ENCODE measurements around the gene TPPP3.
A peak's percentile ranks its signal among the peaks of the same experiment; 100 is the strongest.

The TPPP3 gene

GRCh38 chr16:67430977-67431774 lies 37.9 kb upstream of the TPPP3 start, which contains the start of gene HSD11B2:
Gene HSD11B2, plus strand, starts transcription at chr16:67431121. Its CDS starts 128 bp downstream, at chr16:67431249.
- Histone ChIP-seq H3K14ac (ENCODE audit: low read length) (peak within 1 kb of the TSS; percentile 13), H3K79me2 (ENCODE audit: control insufficient read depth, insufficient read depth, low read length, poor library complexity) (no peaks in the 10 kb centered on the region), H3K4me2 (ENCODE audit: low read length) (peak within 1 kb of the TSS; percentile 81), H3K9me3 (ENCODE audit: insufficient read depth, low read depth, low read length) (peaks cover 4% of the 10 kb centered on the region), H3K27me3 (ENCODE audit: insufficient read depth, low read length) (peaks cover 28% of the 10 kb centered on the region), H3K4me1 (ENCODE audit: control insufficient read depth in 1 of 2, insufficient read depth in 2 of 2, low read length in 2 of 2) (peaks cover 9 to 16% of the 10 kb centered on the region in 2 experiments), H2BK5ac (ENCODE audit: low read depth, low read length, poor library complexity) (no peak within 1 kb of the TSS), H3K4me3 (ENCODE audit: low read depth, low read length) (peak within 1 kb of the TSS; percentile 62), H3K36me3 (ENCODE audit: control insufficient read depth in 1 of 2, insufficient read depth in 2 of 2, low read length in 2 of 2) (peaks cover 7% of the 10 kb centered on the region in 2 experiments), H4K91ac (ENCODE audit: low read depth, low read length) (no peak within 1 kb of the TSS), H3K18ac (ENCODE audit: low read length) (no peak within 1 kb of the TSS), H3K4ac (ENCODE audit: low read depth, low read length) (no peak within 1 kb of the TSS), H3K9ac (ENCODE audit: low read length) (no peak within 1 kb of the TSS), H2AK5ac (ENCODE audit: low read length) (no peak within 1 kb of the TSS), H2BK120ac (ENCODE audit: insufficient read depth, low read length, poor library complexity) (no peak within 1 kb of the TSS), H3K27ac (ENCODE audit: low read depth, low read length) (peak within 1 kb of the TSS; percentile 3), H3K23ac (ENCODE audit: low read length) (no peak within 1 kb of the TSS), H3K79me1 (ENCODE audit: low read length) (no peaks in the 10 kb centered on the region), H2BK12ac (ENCODE audit: low read length) (no peak within 1 kb of the TSS), H4K8ac (ENCODE audit: low read depth, low read length) (no peak within 1 kb of the TSS), H2AFZ (ENCODE audit: insufficient read depth, low read length, poor library complexity) (peak within 1 kb of the TSS; percentile 50), H4K12ac (ENCODE audit: low read depth, low read length) (no peak within 1 kb of the TSS)
- no CpG with 5 or more reads among the region's 87 CpGs for WGBS (ENCODE audit: extremely low coverage, insufficient coverage, insufficient read length)
- DNase-seq = peak; percentile 72 to 74

GRCh38 chr16:67430504-67430976 lies 37.2 kb upstream of the TPPP3 start:
- Histone ChIP-seq H3K14ac (ENCODE audit: low read length) (peak overlapping the region; percentile 13), H3K9ac (ENCODE audit: low read length) (no peak overlapping the region), H3K79me1 (ENCODE audit: low read length) (no peaks in the 10 kb centered on the region), H3K4me3 (ENCODE audit: low read depth, low read length) (peak overlapping the region; percentile 62), H2BK120ac (ENCODE audit: insufficient read depth, low read length, poor library complexity) (no peak overlapping the region), H4K8ac (ENCODE audit: low read depth, low read length) (no peak overlapping the region), H2AFZ (ENCODE audit: insufficient read depth, low read length, poor library complexity) (peak overlapping the region; percentile 38), H3K9me3 (ENCODE audit: insufficient read depth, low read depth, low read length) (peaks cover 4% of the 10 kb centered on the region), H2AK5ac (ENCODE audit: low read length) (no peak overlapping the region), H3K79me2 (ENCODE audit: control insufficient read depth, insufficient read depth, low read length, poor library complexity) (no peaks in the 10 kb centered on the region), H3K4me1 (ENCODE audit: control insufficient read depth in 1 of 2, insufficient read depth in 2 of 2, low read length in 2 of 2) (peaks cover 9 to 16% of the 10 kb centered on the region in 2 experiments), H3K27me3 (ENCODE audit: insufficient read depth, low read length) (peaks cover 28% of the 10 kb centered on the region), H3K4ac (ENCODE audit: low read depth, low read length) (no peak overlapping the region), H3K18ac (ENCODE audit: low read length) (no peak overlapping the region), H4K91ac (ENCODE audit: low read depth, low read length) (no peak overlapping the region), H3K27ac (ENCODE audit: low read depth, low read length) (peak overlapping the region; percentile 3), H4K12ac (ENCODE audit: low read depth, low read length) (no peak overlapping the region), H3K23ac (ENCODE audit: low read length) (no peak overlapping the region), H2BK5ac (ENCODE audit: low read depth, low read length, poor library complexity) (no peak overlapping the region), H2BK12ac (ENCODE audit: low read length) (no peak overlapping the region), H3K4me2 (ENCODE audit: low read length) (peak overlapping the region; percentile 62), H3K36me3 (ENCODE audit: control insufficient read depth in 1 of 2, insufficient read depth in 2 of 2, low read length in 2 of 2) (peaks cover under 1 to 4% of the 10 kb centered on the region in 2 experiments)
- DNase-seq = peak; percentile 13 to 39
- no CpG with 5 or more reads among the region's 53 CpGs for WGBS (ENCODE audit: extremely low coverage, insufficient coverage, insufficient read length)

- Histone ChIP-seq H2AK5ac (ENCODE audit: low read length) (no peak overlapping the region), H3K79me2 (ENCODE audit: control insufficient read depth, insufficient read depth, low read length, poor library complexity) (no peaks in the 10 kb centered on the region), H3K4ac (ENCODE audit: low read depth, low read length) (no peak overlapping the region), H3K79me1 (ENCODE audit: low read length) (no peaks in the 10 kb centered on the region), H3K9ac (ENCODE audit: low read length) (no peak overlapping the region), H3K4me1 (ENCODE audit: control insufficient read depth in 1 of 2, insufficient read depth in 2 of 2, low read length in 2 of 2) (peaks cover 9 to 16% of the 10 kb centered on the region in 2 experiments), H4K91ac (ENCODE audit: low read depth, low read length) (no peak overlapping the region), H3K14ac (ENCODE audit: low read length) (no peak overlapping the region), H3K18ac (ENCODE audit: low read length) (no peak overlapping the region), H2BK12ac (ENCODE audit: low read length) (no peak overlapping the region), H3K23ac (ENCODE audit: low read length) (no peak overlapping the region), H3K27me3 (ENCODE audit: insufficient read depth, low read length) (peaks cover 28% of the 10 kb centered on the region), H2BK5ac (ENCODE audit: low read depth, low read length, poor library complexity) (no peak overlapping the region), H3K4me3 (ENCODE audit: low read depth, low read length) (no peak overlapping the region), H3K4me2 (ENCODE audit: low read length) (peak overlapping the region; percentile 62), H2AFZ (ENCODE audit: insufficient read depth, low read length, poor library complexity) (no peak overlapping the region), H3K27ac (ENCODE audit: low read depth, low read length) (no peak overlapping the region), H4K8ac (ENCODE audit: low read depth, low read length) (no peak overlapping the region), H4K12ac (ENCODE audit: low read depth, low read length) (no peak overlapping the region), H3K36me3 (ENCODE audit: control insufficient read depth in 1 of 2, insufficient read depth in 2 of 2, low read length in 2 of 2) (no peaks in the 10 kb centered on the region), H2BK120ac (ENCODE audit: insufficient read depth, low read length, poor library complexity) (no peak overlapping the region), H3K9me3 (ENCODE audit: insufficient read depth, low read depth, low read length) (peaks cover 4% of the 10 kb centered on the region)
- no peak for DNase-seq
- no CpG with 5 or more reads among the region's 13 CpGs for WGBS (ENCODE audit: extremely low coverage, insufficient coverage, insufficient read length)
Measured at GRCh38 chr16:67429799-67430503, 36.7 kb upstream of the TPPP3 start.

GRCh38 chr16:67429053-67429798 lies 35.9 kb upstream of the TPPP3 start:
- H3K36me3 ChIP-seq (ENCODE audit: control insufficient read depth in 1 of 2, insufficient read depth in 2 of 2, low read length in 2 of 2) = no peaks in the 10 kb centered on the region
- no peak overlapping the region for H4K8ac ChIP-seq (ENCODE audit: low read depth, low read length)
- no peak overlapping the region for H3K27ac ChIP-seq (ENCODE audit: low read depth, low read length)
- H2BK12ac ChIP-seq (ENCODE audit: low read length) = no peak overlapping the region
- no peak overlapping the region for H3K23ac ChIP-seq (ENCODE audit: low read length)
- H3K9me3 ChIP-seq (ENCODE audit: insufficient read depth, low read depth, low read length) = peaks cover 4% of the 10 kb centered on the region
- no peak overlapping the region for H3K4ac ChIP-seq (ENCODE audit: low read depth, low read length)
- WGBS (ENCODE audit: extremely low coverage, insufficient coverage, insufficient read length) = no CpG with 5 or more reads among the region's 3 CpGs
- H4K91ac ChIP-seq (ENCODE audit: low read depth, low read length) = no peak overlapping the region
- no peaks in the 10 kb centered on the region for H3K79me2 ChIP-seq (ENCODE audit: control insufficient read depth, insufficient read depth, low read length, poor library complexity)
- peaks cover 9 to 19% of the 10 kb centered on the region in 2 experiments for H3K4me1 ChIP-seq (ENCODE audit: control insufficient read depth in 1 of 2, insufficient read depth in 2 of 2, low read length in 2 of 2)
- H3K9ac ChIP-seq (ENCODE audit: low read length) = no peak overlapping the region
- H3K14ac ChIP-seq (ENCODE audit: low read length) = no peak overlapping the region
- no peak overlapping the region for H3K18ac ChIP-seq (ENCODE audit: low read length)
- H3K4me2 ChIP-seq (ENCODE audit: low read length) = no peak overlapping the region
- H4K12ac ChIP-seq (ENCODE audit: low read depth, low read length) = no peak overlapping the region
- no peak overlapping the region for H3K4me3 ChIP-seq (ENCODE audit: low read depth, low read length)
- H3K79me1 ChIP-seq (ENCODE audit: low read length) = no peaks in the 10 kb centered on the region
- no peak overlapping the region for H2BK120ac ChIP-seq (ENCODE audit: insufficient read depth, low read length, poor library complexity)
- H2AK5ac ChIP-seq (ENCODE audit: low read length) = no peak overlapping the region
- H2AFZ ChIP-seq (ENCODE audit: insufficient read depth, low read length, poor library complexity) = no peak overlapping the region
- DNase-seq = no peak
- no peak overlapping the region for H2BK5ac ChIP-seq (ENCODE audit: low read depth, low read length, poor library complexity)
- peaks cover 28% of the 10 kb centered on the region for H3K27me3 ChIP-seq (ENCODE audit: insufficient read depth, low read length)

Data from trophoblast cell (in vitro differentiated cells and primary cell).